GM12873 (cell line): ENCODE measurements around the gene RUSF1.

ENCODE experiments used
- TF ChIP-seq, protein P1 (sequence below): IDR thresholded peaks from 2 replicates; pipeline ENCODE4 v1.5.1; 2012; ENCODE audit warnings: low read depth, mild to moderate bottlenecking, moderate library complexity, low read length, control low read depth; ENCODE audit not compliant: insufficient read depth; ENCODE audit errors: missing control alignments

The RUSF1 gene

DNA sequence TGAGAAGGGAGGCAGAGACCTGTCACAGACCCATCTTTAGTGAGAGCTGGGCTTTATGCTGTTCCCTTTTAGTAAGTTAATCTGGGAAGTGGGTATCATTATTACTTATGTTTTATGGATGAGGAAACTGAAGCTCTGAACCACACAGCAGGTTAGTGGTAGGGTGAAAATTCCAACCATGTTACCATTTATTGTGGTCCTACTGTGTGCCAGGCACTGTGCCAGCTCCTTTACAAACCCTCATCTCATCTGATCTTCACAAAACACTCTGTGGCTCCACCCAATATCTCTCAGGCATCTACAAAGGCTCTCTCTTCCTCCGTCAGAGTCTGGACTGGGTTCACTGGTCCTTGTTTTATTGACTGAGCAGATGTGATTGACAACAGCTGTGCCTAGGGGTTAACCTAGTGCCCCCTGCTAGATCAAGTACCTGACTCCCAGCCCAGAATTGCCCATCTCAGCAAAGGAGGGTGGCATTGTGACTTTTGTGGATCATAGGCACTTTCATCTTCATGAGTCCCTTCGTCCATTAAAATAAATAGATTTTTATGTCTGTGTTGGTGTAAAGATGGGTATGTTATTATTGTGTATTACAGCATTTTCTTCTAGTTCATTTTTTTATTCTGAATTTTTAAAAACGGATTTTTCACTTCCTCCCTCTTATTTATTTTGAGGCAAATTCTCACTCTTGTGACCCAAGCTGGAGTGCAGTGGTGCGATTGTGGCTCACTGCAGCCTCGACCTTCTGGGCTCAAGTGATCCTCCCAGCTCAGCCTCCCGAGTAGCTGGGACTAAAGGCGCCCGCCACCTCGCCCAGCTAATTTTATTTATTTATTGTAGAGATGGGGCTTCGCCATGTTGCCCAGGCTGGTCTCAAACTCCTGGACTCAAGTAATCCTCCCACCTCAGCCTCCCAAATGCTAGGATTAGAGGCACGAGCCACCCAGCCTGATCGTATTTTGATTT, 33.1 kb downstream of the RUSF1 start:
- TF ChIP-seq, protein P1, sequence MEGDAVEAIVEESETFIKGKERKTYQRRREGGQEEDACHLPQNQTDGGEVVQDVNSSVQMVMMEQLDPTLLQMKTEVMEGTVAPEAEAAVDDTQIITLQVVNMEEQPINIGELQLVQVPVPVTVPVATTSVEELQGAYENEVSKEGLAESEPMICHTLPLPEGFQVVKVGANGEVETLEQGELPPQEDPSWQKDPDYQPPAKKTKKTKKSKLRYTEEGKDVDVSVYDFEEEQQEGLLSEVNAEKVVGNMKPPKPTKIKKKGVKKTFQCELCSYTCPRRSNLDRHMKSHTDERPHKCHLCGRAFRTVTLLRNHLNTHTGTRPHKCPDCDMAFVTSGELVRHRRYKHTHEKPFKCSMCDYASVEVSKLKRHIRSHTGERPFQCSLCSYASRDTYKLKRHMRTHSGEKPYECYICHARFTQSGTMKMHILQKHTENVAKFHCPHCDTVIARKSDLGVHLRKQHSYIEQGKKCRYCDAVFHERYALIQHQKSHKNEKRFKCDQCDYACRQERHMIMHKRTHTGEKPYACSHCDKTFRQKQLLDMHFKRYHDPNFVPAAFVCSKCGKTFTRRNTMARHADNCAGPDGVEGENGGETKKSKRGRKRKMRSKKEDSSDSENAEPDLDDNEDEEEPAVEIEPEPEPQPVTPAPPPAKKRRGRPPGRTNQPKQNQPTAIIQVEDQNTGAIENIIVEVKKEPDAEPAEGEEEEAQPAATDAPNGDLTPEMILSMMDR, result no peak

DNA sequence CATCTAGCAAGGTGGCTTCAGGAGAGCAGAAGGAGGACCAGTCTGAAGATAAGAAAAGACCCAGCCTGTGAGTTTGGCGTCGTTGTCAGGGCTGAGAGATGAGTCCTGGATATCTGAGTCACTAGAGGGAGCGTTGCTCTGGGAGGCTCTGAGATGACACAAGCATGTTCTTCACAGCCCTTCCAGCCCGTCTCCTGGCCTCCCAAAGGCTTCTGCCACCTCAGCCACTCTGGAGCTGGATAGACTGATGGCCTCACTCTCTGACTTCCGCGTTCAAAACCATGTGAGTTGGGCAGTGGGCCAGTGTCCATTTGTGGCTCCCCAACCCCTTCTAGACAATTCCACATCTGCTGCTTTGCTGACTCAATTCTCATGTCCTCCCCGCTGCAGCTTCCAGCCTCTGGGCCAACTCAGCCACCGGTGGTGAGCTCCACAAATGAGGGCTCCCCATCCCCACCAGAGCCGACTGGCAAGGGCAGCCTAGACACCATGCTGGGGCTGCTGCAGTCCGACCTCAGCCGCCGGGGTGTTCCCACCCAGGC, 33.9 kb downstream of the RUSF1 start:
- TF ChIP-seq, protein P1, result no peak

DNA sequence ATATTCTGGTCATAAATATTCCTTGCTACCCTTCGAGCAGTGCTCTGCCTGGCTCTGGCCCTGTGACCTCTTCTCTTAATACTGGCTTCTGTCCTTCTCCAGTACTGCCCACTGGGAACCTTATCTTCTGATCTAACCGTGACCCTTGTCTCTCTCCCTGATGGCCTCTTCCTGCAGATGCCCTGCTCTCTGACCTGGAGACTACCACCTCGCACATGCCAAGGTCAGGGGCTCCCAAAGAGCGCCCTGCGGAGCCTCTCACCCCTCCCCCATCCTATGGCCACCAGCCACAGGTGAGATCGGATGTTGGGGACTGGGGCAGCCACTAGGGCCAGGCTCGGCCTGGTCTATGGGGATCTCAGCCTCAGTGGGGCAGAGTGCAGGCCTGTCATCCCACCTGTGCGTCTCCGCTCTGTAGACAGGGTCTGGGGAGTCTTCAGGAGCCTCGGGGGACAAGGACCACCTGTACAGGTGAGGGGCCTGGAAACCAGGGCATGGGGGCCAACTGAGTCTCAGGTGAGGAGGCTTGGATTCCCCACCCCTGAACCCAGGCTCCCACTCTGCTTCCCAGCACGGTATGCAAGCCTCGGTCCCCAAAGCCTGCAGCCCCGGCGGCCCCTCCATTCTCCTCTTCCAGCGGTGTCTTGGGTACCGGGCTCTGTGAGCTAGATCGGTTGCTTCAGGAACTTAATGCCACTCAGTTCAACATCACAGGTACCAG, 34.8 kb downstream of the RUSF1 start:
- TF ChIP-seq, protein P1, result no peak

DNA sequence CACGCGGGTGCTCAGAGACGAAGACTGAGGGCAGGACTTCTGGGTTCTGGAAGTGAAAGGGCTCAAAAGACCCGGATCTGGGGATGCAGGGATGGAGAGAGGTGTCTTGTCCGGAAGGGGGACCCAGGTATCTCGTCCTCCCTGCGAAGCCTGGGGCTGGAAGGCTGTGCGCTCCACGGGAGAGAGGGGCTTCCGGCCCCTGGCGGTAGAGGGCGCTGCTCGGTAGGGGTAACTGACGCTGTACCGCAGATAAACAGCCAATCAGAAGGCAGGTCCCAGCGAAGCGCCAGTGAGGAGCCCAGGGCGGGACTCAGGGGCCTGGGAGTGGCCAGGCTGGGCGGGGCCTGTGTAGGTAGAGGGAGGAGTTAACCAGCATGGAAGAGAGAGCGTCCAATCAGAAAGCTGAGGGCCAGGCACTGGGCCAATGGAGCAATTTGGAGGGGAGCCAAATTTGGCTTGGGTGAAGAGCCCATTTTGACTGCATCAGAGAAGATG, 35.4 kb downstream of the RUSF1 start:
- TF ChIP-seq, protein P1, result no peak

DNA sequence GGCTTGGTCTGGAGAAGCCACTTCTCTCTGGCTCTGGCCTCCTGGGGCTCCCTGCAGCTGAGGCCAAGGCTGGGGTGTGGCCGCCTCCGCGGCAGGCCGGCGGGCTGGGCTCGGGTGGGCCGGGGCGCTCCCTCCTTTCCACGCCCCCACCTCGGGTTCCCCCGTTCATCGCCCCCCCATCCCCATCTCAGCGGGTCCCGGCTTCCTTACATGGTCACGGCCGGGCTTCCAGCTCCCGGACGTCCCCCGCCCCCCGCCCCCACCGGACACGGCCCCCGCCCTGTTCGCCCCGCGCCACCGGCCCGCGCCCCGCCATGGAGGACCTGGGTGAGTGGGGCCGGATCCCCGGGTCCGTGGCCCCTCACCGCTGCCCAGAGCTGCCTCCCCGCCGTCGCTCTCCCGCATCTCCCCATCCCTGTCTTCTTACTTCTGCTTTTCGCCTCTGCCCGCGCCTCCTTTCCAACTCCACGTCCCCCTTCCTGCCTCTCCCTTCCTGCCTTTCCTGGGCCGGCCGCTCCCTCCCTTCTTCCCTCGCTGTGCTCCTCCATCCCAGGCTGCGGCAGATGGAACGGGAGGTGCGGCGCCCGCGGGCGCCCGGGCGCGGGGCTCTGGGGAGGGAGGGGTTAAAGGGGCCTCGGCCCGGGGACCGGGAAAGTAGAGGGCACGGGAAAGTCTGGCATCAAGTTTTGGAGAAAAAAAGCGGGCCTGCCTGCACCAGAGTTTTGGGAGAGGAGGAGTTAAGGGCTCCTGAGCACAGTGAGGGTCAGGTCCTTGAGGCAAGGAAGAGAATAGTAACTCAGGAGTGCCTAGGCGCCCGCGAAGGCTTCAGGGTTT, 36.1 kb downstream of the RUSF1 start, which contains the start of gene TGFB1I1:
Gene TGFB1I1, plus strand, starts transcription at position 278 of the 834 bp plus-strand sequence. Its CDS starts 37 bp downstream, at position 315.
- TF ChIP-seq, protein P1, result no peak

DNA sequence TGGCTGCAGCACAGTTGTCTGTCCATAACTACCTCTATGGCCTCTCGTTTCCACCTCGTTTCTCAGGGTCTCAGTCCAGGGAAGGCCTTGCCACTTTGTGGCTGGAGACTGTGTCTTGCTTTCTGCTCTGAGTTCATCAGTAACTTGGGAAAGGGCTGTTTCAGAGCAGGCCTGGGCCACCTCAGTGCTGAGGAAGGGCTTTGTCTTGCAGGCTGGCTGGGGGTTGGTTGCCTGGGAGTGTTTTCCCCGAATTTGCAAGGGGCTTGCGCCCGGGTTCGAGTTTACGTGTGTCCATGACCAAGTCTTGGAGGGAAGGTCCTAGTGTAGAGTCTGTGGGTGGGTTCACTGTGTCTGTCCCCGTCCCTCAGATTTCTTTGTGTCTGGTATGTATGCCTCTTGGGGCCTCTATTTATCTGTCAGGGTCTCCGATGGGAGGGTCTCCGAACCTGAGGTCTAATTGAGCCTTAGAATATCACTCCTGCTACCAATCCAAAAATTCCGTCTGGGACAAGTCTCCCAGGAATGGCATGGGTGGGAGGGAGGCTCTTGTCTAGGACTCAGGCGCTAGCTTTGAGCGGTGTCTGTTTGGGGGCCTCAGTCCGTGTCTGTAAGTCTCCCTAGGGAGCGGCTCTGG, 36.8 kb downstream of the RUSF1 start:
- TF ChIP-seq, protein P1, result no peak
